GM12878 (cell line): ENCODE results near the gene PTPRM.

Experiments used
- CHD2 ChIP-seq: IDR thresholded peaks from 2 replicates; pipeline ENCODE4 v1.6.1; 2011; ENCODE audit warnings: low read depth, low read length, improper control_type of control experiment, borderline replicate concordance
- CTCF ChIP-seq, 3 experiments: IDR thresholded peaks in 2 of 3; conservative IDR thresholded peaks in 1 of 3; 2 replicates each; pipeline ENCODE4 v1.5.1; 2011; ENCODE audit warnings: low read depth in 3 of 3, low read length in 3 of 3, mild to moderate bottlenecking in 3 of 3, control low read depth in 2 of 3, moderate library complexity in 2 of 3, inconsistent platforms in 1 of 3, mixed read lengths in 1 of 3; ENCODE audit not compliant: control insufficient read depth in 2 of 3, insufficient read depth in 1 of 3; ENCODE audit errors: extremely low read depth in 1 of 3
- FOS ChIP-seq: IDR thresholded peaks from 3 replicates; pipeline ENCODE4 v1.6.1; 2011; ENCODE audit warnings: borderline replicate concordance; ENCODE audit not compliant: insufficient read length; ENCODE audit errors: extremely low read depth
- FOXM1 ChIP-seq: IDR thresholded peaks from 2 replicates; pipeline ENCODE4 v1.6.1; 2012; ENCODE audit warnings: low read depth, mild to moderate bottlenecking, inconsistent platforms, low read length, moderate library complexity
- HDAC2 ChIP-seq: fragments of 200-600 bp; sonication (generic); IDR thresholded peaks from 2 replicates; pipeline ENCODE4 v1.6.1; 2017
- LARP7 ChIP-seq: fragments of 450-650 bp; IDR thresholded peaks from 2 replicates; pipeline ENCODE4 v1.6.1; 2017; ENCODE audit warnings: mild to moderate bottlenecking
- POLR2AphosphoS5 ChIP-seq: IDR thresholded peaks from 2 replicates; pipeline ENCODE4 v1.6.1; 2011; ENCODE audit warnings: mild to moderate bottlenecking, low read length, inconsistent platforms
- SMC3 ChIP-seq: IDR thresholded peaks from 2 replicates; pipeline ENCODE4 v1.6.1; 2011; ENCODE audit warnings: low read length, improper control_type of control experiment, borderline replicate concordance
- SUPT20H ChIP-seq: IDR thresholded peaks from 2 replicates; pipeline ENCODE4 v1.6.1; 2011; ENCODE audit warnings: low read depth, mild to moderate bottlenecking, low read length, moderate library complexity, borderline replicate concordance; ENCODE audit not compliant: control insufficient read depth
- TAF1 ChIP-seq: IDR thresholded peaks from 2 replicates; pipeline ENCODE4 v1.6.1; 2011; ENCODE audit warnings: mild to moderate bottlenecking, low read depth, low read length, borderline replicate concordance
- TBL1XR1 ChIP-seq: IDR thresholded peaks from 2 replicates; pipeline ENCODE4 v1.6.1; 2012; ENCODE audit warnings: low read depth, low read length, improper control_type of control experiment

GRCh38 chr18:7624697-7625096 lies 57.6 kb downstream of the PTPRM start:
- TF ChIP-seq SMC3 (no peak), FOS (no peak), HDAC2 (no peak), TAF1 (no peak), CTCF (IDR thresholded peaks at IDR 0.05 in 2 of 3, conservative IDR thresholded peaks at IDR 0.05 in 1 of 3; ENCODE audit: control insufficient read depth in 2 of 3, extremely low read depth in 1 of 3, insufficient read depth in 1 of 3, low read depth in 3 of 3, low read length in 3 of 3) (no peak), POLR2AphosphoS5 (no peak), SUPT20H (no peak), TBL1XR1 (no peak), FOXM1 (no peak), CHD2 (no peak), LARP7 (no peak)
